GM21723 (cell line): Measurements from ENCODE around the gene VILL.
"Not testable (repeated sequence)": the region's sequence is repeated elsewhere in the genome, so short reads cannot be mapped to it uniquely, and the experiment has no call there.

Experiments
- ATAC-seq: cut with Tn5 transposase; IDR thresholded peaks from one replicate; pipeline ENCODE4 v1.9.1; 2021; ENCODE audit warnings: mild to moderate bottlenecking, moderate library complexity; ENCODE audit not compliant: unreplicated experiment

VILL gene

GRCh38 chr3:38032328-38032865 is 41.8 kb downstream of the VILL start:
- ATAC-seq = no peak

GRCh38 chr3:38033586-38033985 is 43.0 kb downstream of the VILL start:
- ATAC-seq = not testable (repeated sequence)

GRCh38 chr3:38034335-38034734 is 43.7 kb downstream of the VILL start:
- not testable (repeated sequence) for ATAC-seq

DNA sequence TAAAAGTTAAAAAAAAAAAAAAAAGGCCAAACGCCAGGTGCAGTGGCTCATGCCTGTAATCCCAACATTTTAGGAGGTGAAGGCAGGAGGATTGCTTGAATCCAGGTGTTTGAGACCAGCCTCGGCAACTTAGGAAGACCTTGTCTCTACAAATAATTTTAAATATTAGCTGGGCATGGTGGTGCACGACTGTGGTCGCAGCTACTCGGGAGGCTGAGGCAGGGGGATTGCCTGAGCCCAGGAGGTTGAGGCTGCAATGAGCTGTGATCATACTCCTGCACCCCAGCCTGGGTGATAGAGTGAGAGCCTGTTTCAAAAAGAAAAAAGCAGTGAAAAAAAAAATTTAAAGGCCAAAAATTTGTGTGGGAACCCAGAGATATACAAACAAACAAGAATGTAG is 45.7 kb downstream of the VILL start:
- no peak for ATAC-seq

GRCh38 chr3:38036906-38037305 is 46.3 kb downstream of the VILL start:
- no peak for ATAC-seq

GRCh38 chr3:38038447-38038911 is 47.9 kb downstream of the VILL start:
- no peak for ATAC-seq

GRCh38 chr3:38039101-38039898 is 48.7 kb downstream of the VILL start, which contains the start of gene DLEC1:
Gene DLEC1 (plus strand): TSS chr3:38039208. CDS start chr3:38039226, 18 bp downstream.
- ATAC-seq = peak; percentile 87

DNA sequence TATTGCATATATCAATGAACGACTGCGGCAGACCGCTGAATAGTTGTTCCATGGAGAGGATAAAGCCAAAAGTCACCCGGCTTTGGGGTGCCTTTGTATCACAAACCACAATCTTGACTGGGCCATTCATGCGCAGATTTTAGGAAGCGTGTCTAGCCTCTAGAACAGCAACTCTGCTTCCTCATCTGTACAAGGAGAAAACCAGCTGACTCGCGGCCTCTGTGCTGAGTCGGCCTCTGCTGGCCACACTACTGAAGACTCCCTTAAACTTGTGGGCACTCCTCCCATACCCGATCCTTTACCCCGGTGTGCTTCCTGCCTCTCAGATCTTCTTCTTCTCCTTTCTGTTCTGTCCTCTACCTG is 49.3 kb downstream of the VILL start:
- ATAC-seq = peak; percentile 72

GRCh38 chr3:38040401-38040800 is 49.8 kb downstream of the VILL start:
- ATAC-seq = no peak

DNA sequence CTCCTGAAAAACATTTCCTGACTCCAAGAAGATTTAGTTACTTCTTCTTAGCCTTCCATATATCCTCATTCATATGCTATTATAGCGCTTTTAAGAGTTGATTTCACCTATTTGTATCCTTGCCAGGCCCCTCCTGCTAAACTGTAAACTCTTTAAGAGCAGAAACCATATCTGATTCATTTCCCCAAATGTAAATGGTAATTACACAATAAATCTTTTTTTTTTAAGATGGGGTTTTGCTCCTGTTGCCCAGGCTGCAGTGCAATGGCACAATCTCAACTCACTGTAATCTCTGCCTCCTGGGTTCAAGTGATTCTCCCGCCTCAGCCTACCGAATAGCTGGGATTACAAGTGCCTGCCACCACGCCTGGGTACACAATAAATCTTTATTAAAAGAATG is 52.9 kb downstream of the VILL start:
- ATAC-seq = no peak

- no peak for ATAC-seq
Measured at GRCh38 chr3:38046027-38046426, 55.4 kb downstream of the VILL start.

- no peak for ATAC-seq
Measured at GRCh38 chr3:38046821-38047220, 56.2 kb downstream of the VILL start.

GRCh38 chr3:38047896-38048295 is 57.3 kb downstream of the VILL start:
- ATAC-seq = no peak

- no peak for ATAC-seq
Measured at GRCh38 chr3:38049358-38050126, 59.0 kb downstream of the VILL start.

- ATAC-seq = no peak
Measured at GRCh38 chr3:38051131-38051530, 60.5 kb downstream of the VILL start.

DNA sequence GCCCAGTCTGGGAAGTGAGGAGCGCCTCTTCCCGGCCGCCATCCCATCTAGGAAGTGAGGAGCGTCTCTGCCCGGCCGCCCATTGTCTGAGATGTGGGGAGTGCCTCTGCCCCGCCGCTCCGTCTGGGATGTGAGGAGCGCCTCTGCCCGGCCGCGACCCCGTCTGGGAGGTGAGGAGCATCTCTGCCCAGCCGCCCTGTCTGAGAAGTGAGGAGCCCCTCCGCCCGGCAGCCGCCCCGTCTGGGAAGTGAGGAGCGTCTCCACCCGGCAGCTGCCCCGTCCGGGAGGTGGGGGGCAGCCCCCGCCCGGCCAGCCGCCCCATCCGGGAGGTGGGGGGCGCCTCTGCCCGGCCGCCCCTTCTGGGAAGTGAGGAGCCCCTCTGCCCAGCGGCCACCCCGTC is 62.7 kb downstream of the VILL start:
- not testable (repeated sequence) for ATAC-seq

GRCh38 chr3:38053813-38054498 is 63.4 kb downstream of the VILL start:
- ATAC-seq = not testable (repeated sequence)

DNA sequence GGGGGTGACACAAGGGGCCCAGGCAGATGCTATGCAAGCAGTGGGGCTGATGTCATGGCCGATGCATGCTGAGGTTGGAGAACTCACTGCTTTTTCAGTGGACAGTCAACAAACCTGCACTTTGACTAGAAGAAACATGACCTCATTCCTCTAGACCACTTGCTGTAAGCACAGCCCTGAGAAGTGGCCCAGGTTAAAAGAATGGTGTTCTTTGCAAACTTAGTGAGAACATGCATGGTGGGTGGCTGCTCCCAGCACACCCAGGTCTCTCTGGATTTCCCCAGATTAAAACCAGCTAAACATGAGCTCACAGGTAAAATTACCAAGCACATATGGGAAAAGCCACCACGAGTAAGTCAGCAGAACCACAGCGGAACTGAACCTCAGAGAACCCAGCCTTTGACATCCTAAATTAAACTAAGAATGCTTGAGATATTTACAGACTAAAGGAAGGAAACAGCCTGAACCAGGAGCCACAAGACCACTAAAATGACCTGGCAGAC is 64.0 kb downstream of the VILL start:
- no peak for ATAC-seq
